Endothelial cell of umbilical vein (primary cell): ENCODE measurements around the gene CUL2.
"Not testable (repeated sequence)": the region's sequence is repeated elsewhere in the genome, so short reads cannot be mapped to it uniquely, and the experiment has no call there.

ENCODE experiments used
- CTCF ChIP-seq, 2 donors: IDR thresholded peaks; 1 replicate in 1 of 2; 2 replicates in 1 of 2; pipeline ENCODE4 v1.5.1; 2011; ENCODE audit warnings: low read length in 2 of 2, mild to moderate bottlenecking in 2 of 2, moderate library complexity in 2 of 2, control low read depth in 1 of 2, inconsistent platforms in 1 of 2, low read depth in 1 of 2; ENCODE audit not compliant: insufficient read depth in 1 of 2; ENCODE audit errors: extremely low read depth in 1 of 2
- EZH2 ChIP-seq: IDR thresholded peaks from 2 replicates; pipeline ENCODE4 v1.6.1; 2012; ENCODE audit warnings: borderline replicate concordance, low read depth, mild to moderate bottlenecking, moderate library complexity, low read length, inconsistent platforms; ENCODE audit not compliant: severe bottlenecking
- FOS ChIP-seq: IDR thresholded peaks from 2 replicates; pipeline ENCODE4 v1.6.1; 2011; ENCODE audit warnings: mild to moderate bottlenecking, low read length, moderate library complexity, borderline replicate concordance; ENCODE audit not compliant: insufficient read depth
- GATA2 ChIP-seq: IDR thresholded peaks from 2 replicates; pipeline ENCODE4 v1.7.0; 2011; ENCODE audit warnings: low read depth, mild to moderate bottlenecking, moderate library complexity, mixed read lengths, low read length; ENCODE audit not compliant: insufficient read length, insufficient read depth
- MAX ChIP-seq: IDR thresholded peaks from 2 replicates; pipeline ENCODE4 v1.6.1; 2011; ENCODE audit not compliant: insufficient read depth, insufficient read length
- POLR2A ChIP-seq: IDR thresholded peaks from 2 replicates; pipeline ENCODE4 v1.6.1; 2012; ENCODE audit warnings: low read depth, mild to moderate bottlenecking, control low read depth, low read length
- POLR2AphosphoS5 ChIP-seq: IDR thresholded peaks from 2 replicates; pipeline ENCODE4 v1.6.1; 2012; ENCODE audit warnings: low read depth, mild to moderate bottlenecking, control low read depth, low read length, moderate library complexity; ENCODE audit not compliant: insufficient read depth

GRCh38 chr10:34976380-34976910 is 113.7 kb downstream of the CUL2 start:
- not testable (repeated sequence) for TF ChIP-seq CTCF (IDR thresholded peaks at IDR 0.05; ENCODE audit: extremely low read depth in 1 of 2, insufficient read depth in 1 of 2, low read depth in 1 of 2, low read length in 2 of 2); POLR2A; EZH2; POLR2AphosphoS5; MAX; GATA2; FOS
